ENCODE measurements around the gene PLPP4. TPM values are rescaled to one million over a fixed set of nuclear protein-coding genes. Genes with fewer than 3 reads are reported as not detected.

The PLPP4 gene
- total RNA-seq, 1 experiment from 2014 or later, result 10.7 TPM

- ATAC-seq (no peak), DNase-seq (no peak)
- H3F3A ChIP-seq (ENCODE audit: low read length, unreplicated experiment), result no peaks in the 10 kb centered on the region
- ChIA-PET CTCF (no interaction called here), POLR2A (ENCODE audit: unreplicated experiment) (no interaction called here)
- no peaks in the 10 kb centered on the region for H3K36me3 ChIP-seq (ENCODE audit: low read depth, low read length)
- H4K20me1 ChIP-seq (ENCODE audit: low read length), result no peaks in the 10 kb centered on the region
- H3K27me3 ChIP-seq (ENCODE audit: low read length), result no peaks in the 10 kb centered on the region
- H3K9me3 ChIP-seq (ENCODE audit: low read length), result no peaks in the 10 kb centered on the region
- no peak overlapping the region for H2AFZ ChIP-seq (ENCODE audit: low read length)
- no peaks in the 10 kb centered on the region for H3K79me2 ChIP-seq (ENCODE audit: low read length)
- TF ChIP-seq EZH2phosphoT487 (IDR thresholded peaks at IDR 0.05; ENCODE audit: borderline replicate concordance, low read length) (no peak), EZH2 (IDR thresholded peaks at IDR 0.05; ENCODE audit: low read length, unreplicated experiment) (no peak), CTCF (conservative IDR thresholded peaks at IDR 0.05; ENCODE audit: low read depth, low read length) (no peak)
- intact Hi-C loops (cut with micrococcal nuclease), result no loop called here
- H3K9me2 ChIP-seq (replicated peaks; ENCODE audit: low read length), result no peaks in the 10 kb centered on the region
- no peak overlapping the region for H3K27ac ChIP-seq (ENCODE audit: low read length)
- no peak overlapping the region for H3K9ac ChIP-seq (ENCODE audit: low read length)
- no peak overlapping the region for H3K4me3 ChIP-seq (ENCODE audit: low read length)
- no peaks in the 10 kb centered on the region; the same call in 1 of the 2 replicates for H3K4me1 ChIP-seq (ENCODE audit: insufficient read depth, low read length)
- no peak overlapping the region for H3K4me2 ChIP-seq (ENCODE audit: low read length)
- BruUV-seq (replicated peaks), result no TSS peak
These were observed 130.0 kb downstream of the PLPP4 start for GRCh38 chr10:120587061-120587460.

- Histone ChIP-seq H3K4me1 (ENCODE audit: insufficient read depth, low read length) (no peaks in the 10 kb centered on the region; the same call in 1 of the 2 replicates), H3K9ac (ENCODE audit: low read length) (no peak overlapping the region), H3K27ac (ENCODE audit: low read length) (no peak overlapping the region), H3K9me3 (ENCODE audit: low read length) (no peaks in the 10 kb centered on the region), H3K27me3 (ENCODE audit: low read length) (no peaks in the 10 kb centered on the region), H3K9me2 (replicated peaks; ENCODE audit: low read length) (no peaks in the 10 kb centered on the region), H3K36me3 (ENCODE audit: low read depth, low read length) (no peaks in the 10 kb centered on the region), H2AFZ (ENCODE audit: low read length) (no peak overlapping the region), H3K4me3 (ENCODE audit: low read length) (no peak overlapping the region), H3K4me2 (ENCODE audit: low read length) (no peak overlapping the region), H3K79me2 (ENCODE audit: low read length) (no peaks in the 10 kb centered on the region), H3F3A (ENCODE audit: low read length, unreplicated experiment) (no peaks in the 10 kb centered on the region), H4K20me1 (ENCODE audit: low read length) (no peaks in the 10 kb centered on the region)
- ChIA-PET CTCF (no interaction called here), POLR2A (ENCODE audit: unreplicated experiment) (no interaction called here)
- ATAC-seq, result no peak
- BruUV-seq (replicated peaks), result no TSS peak
- DNase-seq, result no peak
- intact Hi-C loops (cut with micrococcal nuclease), result no loop called here
- TF ChIP-seq EZH2 (IDR thresholded peaks at IDR 0.05; ENCODE audit: low read length, unreplicated experiment), result no peak
- TF ChIP-seq EZH2phosphoT487 (IDR thresholded peaks at IDR 0.05; ENCODE audit: borderline replicate concordance, low read length), result no peak
- no peak for TF ChIP-seq CTCF (conservative IDR thresholded peaks at IDR 0.05; ENCODE audit: low read depth, low read length)
These were observed 131.3 kb downstream of the PLPP4 start for GRCh38 chr10:120588311-120588710.

DNA sequence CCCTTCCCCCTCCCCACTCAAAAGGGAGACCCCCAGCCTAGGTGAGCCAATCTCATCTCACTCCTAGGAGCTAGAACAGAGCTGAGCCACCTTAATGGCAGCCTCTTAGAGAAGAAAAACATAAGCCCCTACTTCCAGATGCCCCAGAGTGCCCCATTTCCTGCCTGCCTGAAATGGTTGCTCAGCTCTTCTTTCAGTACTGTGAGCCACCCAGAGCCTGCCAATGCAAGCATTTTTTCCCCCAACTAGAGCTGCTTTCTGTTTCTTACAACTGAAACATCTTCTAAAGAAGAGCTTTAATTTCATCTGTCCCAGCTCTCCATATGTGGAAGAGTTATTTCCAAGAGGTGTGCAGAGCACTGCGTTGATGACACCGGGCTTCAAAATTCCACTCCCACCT is 136.7 kb downstream of the PLPP4 start:
- ATAC-seq (no peak), DNase-seq (no peak)
- no peaks in the 10 kb centered on the region for H3K27me3 ChIP-seq (ENCODE audit: low read length)
- H3K9me3 ChIP-seq (ENCODE audit: low read length), result no peaks in the 10 kb centered on the region
- no peaks in the 10 kb centered on the region for H3K36me3 ChIP-seq (ENCODE audit: low read depth, low read length)
- no TSS peak for BruUV-seq (replicated peaks)
- no peak overlapping the region for H3K9ac ChIP-seq (ENCODE audit: low read length)
- no peaks in the 10 kb centered on the region for H3K79me2 ChIP-seq (ENCODE audit: low read length)
- no peak overlapping the region for H3K27ac ChIP-seq (ENCODE audit: low read length)
- H3K4me2 ChIP-seq (ENCODE audit: low read length), result no peak overlapping the region
- H3K9me2 ChIP-seq (replicated peaks; ENCODE audit: low read length), result no peaks in the 10 kb centered on the region
- no peak overlapping the region for H2AFZ ChIP-seq (ENCODE audit: low read length)
- TF ChIP-seq CTCF (conservative IDR thresholded peaks at IDR 0.05; ENCODE audit: low read depth, low read length), result no peak
- no peak for TF ChIP-seq EZH2 (IDR thresholded peaks at IDR 0.05; ENCODE audit: low read length, unreplicated experiment)
- no peaks in the 10 kb centered on the region for H3K4me1 ChIP-seq (ENCODE audit: insufficient read depth, low read length)
- H3F3A ChIP-seq (ENCODE audit: low read length, unreplicated experiment), result no peaks in the 10 kb centered on the region
- ChIA-PET CTCF (no interaction called here), POLR2A (ENCODE audit: unreplicated experiment) (no interaction called here)
- H3K4me3 ChIP-seq (ENCODE audit: low read length), result no peak overlapping the region
- intact Hi-C loops (cut with micrococcal nuclease), result no loop called here
- H4K20me1 ChIP-seq (ENCODE audit: low read length), result no peaks in the 10 kb centered on the region

All from PC-3 (cell line).